ENCODE results near the gene YIPF2.

Gene YIPF2

DNA sequence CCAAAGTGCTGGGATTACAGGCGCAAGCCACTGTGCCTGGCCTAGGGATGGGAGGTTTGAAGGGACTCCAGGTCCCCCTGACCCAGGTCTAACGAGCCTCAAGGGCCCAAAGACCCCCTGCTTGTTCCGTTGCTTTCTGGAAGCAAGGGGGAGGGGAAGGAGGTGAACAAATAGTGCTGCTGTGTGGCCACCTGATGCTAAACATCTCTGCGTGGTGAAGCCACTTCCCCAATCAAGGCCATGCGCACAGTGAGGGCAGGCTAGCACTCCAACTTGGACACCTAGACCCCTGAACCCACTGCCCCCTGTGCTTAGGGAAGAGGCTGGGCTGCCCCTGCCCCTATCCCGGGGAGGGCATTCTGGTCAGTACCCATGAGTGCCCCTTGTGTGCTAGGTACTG, 33.1 kb downstream of the YIPF2 start:
- TF ChIP-seq EZH2phosphoT487 (IDR thresholded peaks at IDR 0.05; ENCODE audit: low read depth) = no peak
- TF ChIP-seq CTCF (IDR thresholded peaks at IDR 0.05; ENCODE audit: low read depth, low read length) = no peak
- Histone ChIP-seq H3K4me1 (ENCODE audit: low read length) (no peaks in the 10 kb centered on the region), H3K4me2 (ENCODE audit: low read length) (no peak overlapping the region), H3K9ac (ENCODE audit: low read length) (no peak overlapping the region), H3K27me3 (ENCODE audit: low read depth, low read length) (no peaks in the 10 kb centered on the region), H2AFZ (ENCODE audit: low read depth, low read length) (no peak overlapping the region), H4K20me1 (ENCODE audit: insufficient read depth, low read length) (peaks cover 75% of the 10 kb centered on the region), H3K27ac (ENCODE audit: low read length) (no peak overlapping the region), H3K4me3 (ENCODE audit: low read length) (no peak overlapping the region), H3K79me2 (ENCODE audit: low read length) (peaks cover 85% of the 10 kb centered on the region), H3K36me3 (replicated peaks; ENCODE audit: low read depth, low read length) (no peaks in the 10 kb centered on the region), H3K9me3 (ENCODE audit: insufficient read depth, low read length) (no peaks in the 10 kb centered on the region)

- H3K79me2 ChIP-seq (ENCODE audit: low read length) = peaks cover 81% of the 10 kb centered on the region
- no peak overlapping the region for H3K4me3 ChIP-seq (ENCODE audit: low read length)
These were observed 33.6 kb downstream of the YIPF2 start for GRCh38 chr19:10894911-10895213.

DNA sequence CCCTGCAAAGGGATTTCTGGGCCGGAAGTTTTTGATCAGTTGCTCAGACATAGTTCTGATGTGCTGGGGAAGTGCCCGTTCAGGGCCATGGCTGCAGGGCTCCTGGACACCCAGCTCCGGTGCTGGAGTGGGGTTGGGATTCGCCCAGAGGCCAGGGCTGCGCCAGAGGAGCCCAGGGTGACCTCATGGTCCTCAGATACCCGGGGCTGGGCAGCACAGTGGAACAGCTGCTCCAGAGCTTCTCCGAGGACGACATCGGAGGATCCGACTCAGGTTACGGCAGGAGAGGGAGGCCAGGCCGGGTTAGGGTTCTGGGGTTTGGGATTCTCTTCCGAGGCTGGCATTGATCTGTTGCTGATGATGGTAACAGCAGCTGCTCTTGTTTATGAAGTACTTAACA, 36.2 kb downstream of the YIPF2 start:
- Histone ChIP-seq H2AFZ (ENCODE audit: low read depth, low read length) (no peak overlapping the region), H4K20me1 (ENCODE audit: insufficient read depth, low read length) (peaks cover 76% of the 10 kb centered on the region), H3K27ac (ENCODE audit: low read length) (no peak overlapping the region), H3K4me1 (ENCODE audit: low read length) (peaks cover 16% of the 10 kb centered on the region), H3K4me2 (ENCODE audit: low read length) (no peak overlapping the region), H3K4me3 (ENCODE audit: low read length) (no peak overlapping the region), H3K9ac (ENCODE audit: low read length) (no peak overlapping the region), H3K9me3 (ENCODE audit: insufficient read depth, low read length) (no peaks in the 10 kb centered on the region), H3K27me3 (ENCODE audit: low read depth, low read length) (no peaks in the 10 kb centered on the region), H3K36me3 (replicated peaks; ENCODE audit: low read depth, low read length) (no peaks in the 10 kb centered on the region), H3K79me2 (ENCODE audit: low read length) (peaks cover 83% of the 10 kb centered on the region)
- TF ChIP-seq EZH2phosphoT487 (IDR thresholded peaks at IDR 0.05; ENCODE audit: low read depth) = no peak
- TF ChIP-seq CTCF (IDR thresholded peaks at IDR 0.05; ENCODE audit: low read depth, low read length) = no peak

More at GRCh38 chr19:10894911-10895213, 33.6 kb downstream of the YIPF2 start:
- H2AFZ ChIP-seq (ENCODE audit: low read depth, low read length) = no peak overlapping the region
- H4K20me1 ChIP-seq (ENCODE audit: insufficient read depth, low read length) = peaks cover 71% of the 10 kb centered on the region
- no peak overlapping the region for H3K9ac ChIP-seq (ENCODE audit: low read length)
- no peak overlapping the region for H3K27ac ChIP-seq (ENCODE audit: low read length)
- no peak overlapping the region for H3K4me2 ChIP-seq (ENCODE audit: low read length)
- no peaks in the 10 kb centered on the region for H3K27me3 ChIP-seq (ENCODE audit: low read depth, low read length)
- H3K36me3 ChIP-seq (replicated peaks; ENCODE audit: low read depth, low read length) = no peaks in the 10 kb centered on the region
- TF ChIP-seq CTCF (IDR thresholded peaks at IDR 0.05; ENCODE audit: low read depth, low read length) (no peak), EZH2phosphoT487 (IDR thresholded peaks at IDR 0.05; ENCODE audit: low read depth) (no peak)
- H3K9me3 ChIP-seq (ENCODE audit: insufficient read depth, low read length) = no peaks in the 10 kb centered on the region
- H3K4me1 ChIP-seq (ENCODE audit: low read length) = no peaks in the 10 kb centered on the region

DNA sequence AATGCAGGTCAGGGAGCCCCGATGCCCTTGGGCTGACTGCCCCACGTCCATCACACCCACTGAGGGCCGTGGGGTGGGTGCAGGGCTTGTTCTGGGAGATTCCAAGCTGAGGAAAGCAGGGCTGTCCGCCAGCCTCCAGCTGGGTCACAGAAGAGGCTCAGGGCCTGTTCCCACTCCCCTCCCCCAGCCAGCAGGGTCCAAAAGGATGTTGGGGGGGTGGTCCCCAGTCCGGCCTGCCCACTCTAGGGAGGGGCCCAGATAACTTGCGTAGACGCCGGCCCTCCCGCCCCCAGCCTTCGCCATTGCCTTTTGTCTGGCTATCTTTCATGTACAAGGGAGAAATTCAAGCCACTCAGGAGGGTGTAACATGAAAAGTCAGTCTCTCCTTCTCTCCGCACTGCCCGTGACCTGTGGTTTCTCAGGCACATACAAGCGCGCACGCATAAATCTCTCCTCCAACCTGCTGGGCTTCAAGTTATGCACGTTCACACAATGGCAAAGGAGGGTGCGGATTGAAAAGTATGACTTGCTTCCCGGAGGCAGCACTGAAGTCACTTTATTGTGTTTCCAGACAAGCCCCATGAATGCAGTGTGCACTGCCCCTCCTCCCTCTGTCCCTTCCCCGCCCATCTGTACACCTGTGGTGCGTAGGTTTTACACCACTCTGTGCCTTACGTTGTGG, 36.9 kb downstream of the YIPF2 start:
- H4K20me1 ChIP-seq (ENCODE audit: insufficient read depth, low read length) = peaks cover 76% of the 10 kb centered on the region
- no peak overlapping the region for H3K4me2 ChIP-seq (ENCODE audit: low read length)
- H3K27me3 ChIP-seq (ENCODE audit: low read depth, low read length) = no peaks in the 10 kb centered on the region
- H3K4me1 ChIP-seq (ENCODE audit: low read length) = peaks cover 16% of the 10 kb centered on the region
- no peak overlapping the region for H3K27ac ChIP-seq (ENCODE audit: low read length)
- no peak overlapping the region for H2AFZ ChIP-seq (ENCODE audit: low read depth, low read length)
- no peaks in the 10 kb centered on the region for H3K9me3 ChIP-seq (ENCODE audit: insufficient read depth, low read length)
- TF ChIP-seq EZH2phosphoT487 (IDR thresholded peaks at IDR 0.05; ENCODE audit: low read depth) (no peak), CTCF (IDR thresholded peaks at IDR 0.05; ENCODE audit: low read depth, low read length) (no peak)
- H3K4me3 ChIP-seq (ENCODE audit: low read length) = no peak overlapping the region
- peaks cover 83% of the 10 kb centered on the region for H3K79me2 ChIP-seq (ENCODE audit: low read length)
- H3K9ac ChIP-seq (ENCODE audit: low read length) = no peak overlapping the region
- no peaks in the 10 kb centered on the region for H3K36me3 ChIP-seq (replicated peaks; ENCODE audit: low read depth, low read length)

Data from OCI-LY3 (cell line).